Keratinocyte (primary cell): ENCODE results near the gene IARS2. TPM values are rescaled to one million over a fixed set of nuclear protein-coding genes. Genes with fewer than 3 reads are reported as not detected.

ENCODE experiments used
- DNase-seq: peaks from one replicate; pipeline ENCODE4 v3.0.0-alpha.2; 2011; ENCODE audit warnings: low read depth, missing footprints, low spot score
- FAIRE-seq: peaks from 2 replicates; lab custom pipeline; 2011; peaks lifted over from hg19 to GRCh38; lab: Jason Lieb, UNC
- H2AFZ ChIP-seq: 2 replicates; pipeline ENCODE4 v1.6.0; 2012; ENCODE audit warnings: low read length, control low read depth, inconsistent platforms; ENCODE audit not compliant: control insufficient read depth
- H3K27ac ChIP-seq: 2 replicates; pipeline ENCODE4 v1.5.1; 2011; ENCODE audit warnings: low read length; ENCODE audit not compliant: control insufficient read depth, insufficient read depth
- H3K27me3 ChIP-seq: 3 replicates; pipeline ENCODE4 v1.6.0; 2011; ENCODE audit warnings: low read length; ENCODE audit not compliant: control insufficient read depth, insufficient read depth; ENCODE audit errors: extremely low read depth
- H3K36me3 ChIP-seq, 2 experiments: 2 replicates in 1 of 2; 3 replicates in 1 of 2; pipeline ENCODE4 v1.5.1; 2011; ENCODE audit warnings: low read length in 2 of 2, mild to moderate bottlenecking in 1 of 2; ENCODE audit not compliant: control insufficient read depth in 2 of 2, insufficient read depth in 2 of 2; ENCODE audit errors: extremely low read depth in 1 of 2
- H3K4me1 ChIP-seq: 3 replicates; pipeline ENCODE4 v1.5.1; 2011; ENCODE audit warnings: low read length; ENCODE audit not compliant: control insufficient read depth, insufficient read depth; ENCODE audit errors: extremely low read depth
- H3K4me2 ChIP-seq: 3 replicates; pipeline ENCODE4 v1.6.0; 2011; ENCODE audit warnings: low read depth, low read length; ENCODE audit not compliant: control insufficient read depth, insufficient read depth; ENCODE audit errors: extremely low read depth
- H3K4me3 ChIP-seq, 3 experiments: fragments of 200-600 bp in 1 of 3; sonication (generic) in 1 of 3; 2 replicates in 2 of 3; 3 replicates in 1 of 3; pipeline ENCODE4 v1.5.1; 2011 to 2016; ENCODE audit warnings: low read length in 3 of 3, mild to moderate bottlenecking in 3 of 3, control low read depth in 2 of 3, inconsistent platforms in 1 of 3, low read depth in 1 of 3, mixed read lengths in 1 of 3, mixed run types in 1 of 3, moderate library complexity in 1 of 3; ENCODE audit not compliant: control insufficient read depth in 2 of 3, insufficient read depth in 2 of 3; ENCODE audit errors: extremely low read depth in 1 of 3
- H3K79me2 ChIP-seq: 2 replicates; pipeline ENCODE4 v1.6.0; 2012; ENCODE audit warnings: low read length; ENCODE audit not compliant: control insufficient read depth, insufficient read depth
- H3K9ac ChIP-seq: 3 replicates; pipeline ENCODE4 v1.6.0; 2011; ENCODE audit warnings: low read length; ENCODE audit not compliant: control insufficient read depth, insufficient read depth; ENCODE audit errors: extremely low read depth
- H3K9me1 ChIP-seq: 3 replicates; pipeline ENCODE4 v1.6.0; 2011; ENCODE audit warnings: low read length; ENCODE audit not compliant: control insufficient read depth, insufficient read depth; ENCODE audit errors: extremely low read depth
- H3K9me3 ChIP-seq: 2 replicates; pipeline ENCODE4 v1.5.1; 2012; ENCODE audit warnings: low read depth, low read length; ENCODE audit not compliant: control insufficient read depth
- H4K20me1 ChIP-seq: 3 replicates; pipeline ENCODE4 v1.6.0; 2011; ENCODE audit warnings: low read length; ENCODE audit not compliant: control insufficient read depth, insufficient read depth; ENCODE audit errors: extremely low read depth
- CTCF ChIP-seq, 3 experiments: IDR thresholded peaks in 1 of 3; conservative IDR thresholded peaks in 1 of 3; optimal IDR thresholded peaks in 1 of 3; 2 replicates in 2 of 3; 3 replicates in 1 of 3; pipeline versions ENCODE3 to v1.5.1; 2011; ENCODE audit warnings: low read length in 3 of 3, mild to moderate bottlenecking in 3 of 3, moderate library complexity in 2 of 3, control low read depth in 1 of 3, inconsistent platforms in 1 of 3; ENCODE audit not compliant: insufficient read depth in 2 of 3; ENCODE audit errors: extremely low read depth in 1 of 3
- EZH2 ChIP-seq: IDR thresholded peaks from one replicate; pipeline ENCODE4 v1.6.1; 2012; ENCODE audit warnings: inconsistent platforms, mild to moderate bottlenecking, low read length, moderate library complexity
- dilution Hi-C: fragments of 300-500 bp; cut with MboI; formaldehyde crosslinking; loops from one replicate; pipeline ENCODE4 v1.7.0; 2020; ENCODE audit warnings: low sequenced_read_pairs; ENCODE audit not compliant: extremely low pct_ligation_motif_present
- polyA plus RNA-seq, 5 experiments: library from polyadenylated mRNA; depleted of rRNA in 3 of 5; stranded (reverse) in 3 of 5; stranded (forward) in 1 of 5; unstranded in 1 of 5; fragments of >200 nt; gene quantifications; 1 replicate in 1 of 5; 2 replicates in 3 of 5; 3 replicates in 1 of 5; pipeline versions ENCODE4 v1.2.1 to v1.2.3, GENCODE V29; 2011 to 2012; ENCODE audit warnings: missing spikeins in 2 of 5, low read depth in 1 of 5, low replicate concordance in 1 of 5

Gene IARS2
- polyA plus RNA-seq, 1 donor (not counting 4 experiments of a cell fraction or from before 2014, with no cell fraction given), result 69.0 TPM

GRCh38 chr1:220076861-220077762 lies 16.8 kb upstream of the IARS2 start:
- no peak overlapping the region for H3K4me2 ChIP-seq
- H3K9me3 ChIP-seq, result no peaks in the 10 kb centered on the region
- TF ChIP-seq EZH2 (no peak), CTCF (optimal IDR thresholded peaks at IDR 0.05 in 1 of 3, IDR thresholded peaks at IDR 0.05 in 1 of 3, conservative IDR thresholded peaks at IDR 0.05 in 1 of 3; ENCODE audit: extremely low read depth in 1 of 3, insufficient read depth in 2 of 3, low read length in 3 of 3) (no peak)
- DNase-seq, result no peak
- H3K4me3 ChIP-seq, result no peak overlapping the region
- H3K9me1 ChIP-seq, result no peaks in the 10 kb centered on the region
- no peak overlapping the region for H2AFZ ChIP-seq
- peaks cover 4% of the 10 kb centered on the region for H3K79me2 ChIP-seq
- no peak overlapping the region for H3K27ac ChIP-seq
- no peaks in the 10 kb centered on the region for H4K20me1 ChIP-seq
- no peaks in the 10 kb centered on the region for H3K27me3 ChIP-seq
- dilution Hi-C loops, result no loop called here
- H3K9ac ChIP-seq, result no peak overlapping the region
- H3K36me3 ChIP-seq, result peaks cover 2 to 8% of the 10 kb centered on the region in 2 experiments
- FAIRE-seq, result no peak
- no peaks in the 10 kb centered on the region for H3K4me1 ChIP-seq

DNA sequence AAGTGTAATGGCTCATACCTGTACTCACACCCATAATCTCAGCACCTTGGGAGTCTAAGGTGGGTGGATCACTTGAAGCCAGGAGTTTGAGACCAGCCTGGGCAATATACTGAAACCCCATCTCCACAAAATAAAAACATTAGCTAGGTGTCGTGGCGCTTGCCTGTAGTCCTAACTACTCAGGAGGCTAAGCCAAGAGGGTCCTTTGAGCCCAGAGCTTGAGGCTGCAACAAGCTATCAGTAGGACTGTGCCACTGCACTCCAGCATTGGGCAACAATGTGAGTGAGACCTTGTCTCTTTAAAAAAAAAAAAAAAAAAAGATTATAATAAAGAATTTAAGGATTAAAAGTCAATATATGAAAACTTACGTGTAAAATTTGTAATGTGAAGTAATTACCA lies 16.0 kb upstream of the IARS2 start:
- no peaks in the 10 kb centered on the region for H3K4me1 ChIP-seq
- no peak overlapping the region for H3K4me2 ChIP-seq
- H3K9me3 ChIP-seq, result no peaks in the 10 kb centered on the region
- no peak overlapping the region for H3K9ac ChIP-seq
- H3K27me3 ChIP-seq, result no peaks in the 10 kb centered on the region
- H3K79me2 ChIP-seq, result peaks cover 4% of the 10 kb centered on the region
- peaks cover 0 to 2% of the 10 kb centered on the region in 2 experiments for H3K36me3 ChIP-seq
- no peaks in the 10 kb centered on the region for H4K20me1 ChIP-seq
- FAIRE-seq (no peak), DNase-seq (no peak)
- no peak overlapping the region for H2AFZ ChIP-seq
- H3K9me1 ChIP-seq, result no peaks in the 10 kb centered on the region
- dilution Hi-C loops, result no loop called here
- TF ChIP-seq EZH2 (no peak), CTCF (optimal IDR thresholded peaks at IDR 0.05 in 1 of 3, IDR thresholded peaks at IDR 0.05 in 1 of 3, conservative IDR thresholded peaks at IDR 0.05 in 1 of 3; ENCODE audit: extremely low read depth in 1 of 3, insufficient read depth in 2 of 3, low read length in 3 of 3) (no peak)
- H3K4me3 ChIP-seq, result no peak overlapping the region
- no peak overlapping the region for H3K27ac ChIP-seq
